ENCODE data around the gene ANGPT4. TPM values are rescaled to one million over a fixed set of nuclear protein-coding genes. Genes with fewer than 3 reads are reported as not detected.
A peak's percentile ranks its signal among the peaks of the same experiment; 100 is the strongest.
"Not testable (repeated sequence)": the region's sequence is repeated elsewhere in the genome, so short reads cannot be mapped to it uniquely, and the experiment has no call there.

Gene ANGPT4
- total RNA-seq, 1 donor from 2014 or later = not detected

GRCh38 chr20:906001-906520, 10.1 kb downstream of the ANGPT4 start:
- no peaks in the 10 kb centered on the region for H3K36me3 Mint-ChIP-seq (ENCODE audit: low read depth)
- H3K9me3 Mint-ChIP-seq = no peaks in the 10 kb centered on the region
- H3K4me3 Mint-ChIP-seq = no peak overlapping the region
- intact Hi-C loops (cut with micrococcal nuclease) = no loop called here
- H3K27ac Mint-ChIP-seq = no peak overlapping the region
- POLR2A ChIA-PET = no interaction called here
- TF ChIP-seq CTCF (IDR thresholded peaks at IDR 0.05) = no peak
- CTCF ChIA-PET = interaction anchor here (1.4 kb wide), 1 partner anchor 90 kb away, joined by 3 read pairs; no protein-coding TSS in a partner anchor
- H3K27me3 Mint-ChIP-seq = no peaks in the 10 kb centered on the region
- peaks cover 16% of the 10 kb centered on the region for H3K4me1 Mint-ChIP-seq
- ATAC-seq (ENCODE audit: low read depth) (no peak), DNase-seq (no peak)

GRCh38 chr20:905396-905961, 10.7 kb downstream of the ANGPT4 start:
- no peak overlapping the region for H3K27ac Mint-ChIP-seq
- CTCF ChIA-PET = interaction anchor here (1.4 kb wide), 1 partner anchor 90 kb away, joined by 3 read pairs; no protein-coding TSS in a partner anchor

GRCh38 chr20:904039-904545, 12.0 kb downstream of the ANGPT4 start:
- POLR2A ChIA-PET = no interaction called here
- no peaks in the 10 kb centered on the region for H3K27me3 Mint-ChIP-seq
- CTCF ChIA-PET = interaction anchor here (0.6 kb wide), 1 partner anchor 19 kb away, joined by 3 read pairs; no protein-coding TSS in a partner anchor
- ATAC-seq (ENCODE audit: low read depth) = no peak
- H3K27ac Mint-ChIP-seq = no peak overlapping the region
- H3K4me3 Mint-ChIP-seq = no peak overlapping the region
- H3K9me3 Mint-ChIP-seq = peaks cover 4% of the 10 kb centered on the region
- no peak for TF ChIP-seq CTCF (IDR thresholded peaks at IDR 0.05)
- intact Hi-C loops (cut with micrococcal nuclease) = no loop called here
- no peaks in the 10 kb centered on the region for H3K36me3 Mint-ChIP-seq (ENCODE audit: low read depth)
- peaks cover 16% of the 10 kb centered on the region for H3K4me1 Mint-ChIP-seq
- no peak for DNase-seq

More at GRCh38 chr20:905396-905961, 10.7 kb downstream of the ANGPT4 start:
- Mint-ChIP-seq H3K4me1 (peaks cover 16% of the 10 kb centered on the region), H3K9me3 (peaks cover 4% of the 10 kb centered on the region), H3K4me3 (no peak overlapping the region), H3K27me3 (no peaks in the 10 kb centered on the region), H3K36me3 (ENCODE audit: low read depth) (no peaks in the 10 kb centered on the region)
- no peak for DNase-seq
- no peak for TF ChIP-seq CTCF (IDR thresholded peaks at IDR 0.05)
- intact Hi-C loops (cut with micrococcal nuclease) = no loop called here
- ATAC-seq (ENCODE audit: low read depth) = peak; percentile 45
- POLR2A ChIA-PET = no interaction called here

GRCh38 chr20:897436-897835, 18.7 kb downstream of the ANGPT4 start:
- CTCF ChIA-PET; H3K9me3 Mint-ChIP-seq; H3K36me3 Mint-ChIP-seq (ENCODE audit: low read depth); H3K4me3 Mint-ChIP-seq; H3K27ac Mint-ChIP-seq; DNase-seq; ATAC-seq (ENCODE audit: low read depth); intact Hi-C loops (cut with micrococcal nuclease); POLR2A ChIA-PET: not testable (repeated sequence)
- H3K27me3 Mint-ChIP-seq = peaks cover 16% of the 10 kb centered on the region
- peaks cover 14% of the 10 kb centered on the region for H3K4me1 Mint-ChIP-seq

GRCh38 chr20:896501-897025, 19.6 kb downstream of the ANGPT4 start:
- Mint-ChIP-seq H3K27ac (no peak overlapping the region), H3K36me3 (ENCODE audit: low read depth) (no peaks in the 10 kb centered on the region), H3K4me1 (peaks cover 22% of the 10 kb centered on the region), H3K9me3 (peaks cover 4% of the 10 kb centered on the region), H3K27me3 (peaks cover 16% of the 10 kb centered on the region), H3K4me3 (no peak overlapping the region)
- DNase-seq (no peak), ATAC-seq (ENCODE audit: low read depth) (no peak)
- no peak for TF ChIP-seq CTCF (IDR thresholded peaks at IDR 0.05)
- intact Hi-C loops (cut with micrococcal nuclease) = no loop called here
- ChIA-PET POLR2A (no interaction called here), CTCF (no interaction called here)

GRCh38 chr20:892371-892770, 23.8 kb downstream of the ANGPT4 start:
- POLR2A ChIA-PET; H3K36me3 Mint-ChIP-seq (ENCODE audit: low read depth); H3K4me3 Mint-ChIP-seq; H3K9me3 Mint-ChIP-seq; H3K27ac Mint-ChIP-seq; CTCF ChIA-PET; DNase-seq: not testable (repeated sequence)
- peaks cover 13% of the 10 kb centered on the region for H3K27me3 Mint-ChIP-seq
- peak; percentile 58 for ATAC-seq (ENCODE audit: low read depth)
- H3K4me1 Mint-ChIP-seq = peaks cover 30% of the 10 kb centered on the region
- intact Hi-C loops (cut with micrococcal nuclease) = loop anchor here (5.0 kb wide), 2 partner anchors 45 to 60 kb away; partner anchors contain the start of gene FAM110A
